HL-60 (cell line): Measurements from ENCODE around the gene BLNK.

Source experiments
- DNase-seq, 2 experiments: peaks; one replicate each; pipeline ENCODE4 v3.0.0-alpha.2; 2010 to 2020; ENCODE audit warnings: low read depth in 1 of 2, low spot score in 1 of 2
- H3K27ac ChIP-seq: fragments of 250-450 bp; sonication (Bioruptor Pico); replicated peaks from 2 replicates; pipeline ENCODE4 v1.5.1; 2020; ENCODE audit warnings: mild to moderate bottlenecking, moderate library complexity
- H3K27me3 ChIP-seq: fragments of 250-450 bp; sonication (Bioruptor Pico); 2 replicates; pipeline ENCODE4 v1.5.1; 2021; ENCODE audit warnings: mild to moderate bottlenecking, moderate library complexity; ENCODE audit not compliant: insufficient read depth, poor library complexity, severe bottlenecking
- H3K4me3 ChIP-seq: replicated peaks from 2 replicates; pipeline ENCODE4 v1.5.1; 2011; ENCODE audit warnings: mild to moderate bottlenecking, control low read depth, low read length; ENCODE audit not compliant: insufficient read depth
- GABPA ChIP-seq: IDR thresholded peaks from 2 replicates; pipeline ENCODE4 v1.6.1; 2012; ENCODE audit warnings: low read depth
- POLR2AphosphoS5 ChIP-seq: IDR thresholded peaks from 2 replicates; pipeline ENCODE4 v1.6.1; 2012; ENCODE audit warnings: low read depth
- SPI1 ChIP-seq: IDR thresholded peaks from 2 replicates; pipeline ENCODE4 v1.6.1; 2012; ENCODE audit warnings: low read depth, mild to moderate bottlenecking, borderline replicate concordance
- TF ChIP-seq, protein P1 (sequence below): IDR thresholded peaks from 2 replicates; pipeline ENCODE4 v1.6.1; 2012; ENCODE audit warnings: low read depth; ENCODE audit not compliant: insufficient replicate concordance
- TF ChIP-seq, protein P2 (sequence below): IDR thresholded peaks from one replicate; pipeline ENCODE4 v1.5.1; 2011; ENCODE audit warnings: low read length, control low read depth, inconsistent platforms; ENCODE audit not compliant: insufficient read depth

BLNK gene

DNA sequence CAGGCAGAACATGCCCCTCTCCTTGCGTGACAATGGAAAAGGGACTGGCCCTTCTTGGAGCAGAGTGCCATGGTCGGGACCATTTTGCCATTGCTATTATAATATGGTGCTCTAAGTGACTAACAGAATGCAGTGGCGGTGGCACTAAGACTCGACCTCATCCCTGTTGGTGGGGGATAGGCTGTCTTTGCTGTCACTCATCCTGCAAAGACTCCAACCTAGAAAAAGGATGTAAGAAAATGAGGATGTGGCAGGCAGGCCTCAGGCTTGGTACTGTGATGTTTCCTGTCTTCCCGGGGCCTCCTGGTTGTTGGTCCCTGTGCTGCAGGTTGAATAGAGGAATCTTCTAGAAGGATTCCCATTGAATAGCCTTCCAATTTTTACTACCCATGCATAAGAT, 18.6 kb downstream of the BLNK start:
- Histone ChIP-seq H3K27ac (no peak overlapping the region), H3K4me3 (no peak overlapping the region)
- no peak for DNase-seq

DNA sequence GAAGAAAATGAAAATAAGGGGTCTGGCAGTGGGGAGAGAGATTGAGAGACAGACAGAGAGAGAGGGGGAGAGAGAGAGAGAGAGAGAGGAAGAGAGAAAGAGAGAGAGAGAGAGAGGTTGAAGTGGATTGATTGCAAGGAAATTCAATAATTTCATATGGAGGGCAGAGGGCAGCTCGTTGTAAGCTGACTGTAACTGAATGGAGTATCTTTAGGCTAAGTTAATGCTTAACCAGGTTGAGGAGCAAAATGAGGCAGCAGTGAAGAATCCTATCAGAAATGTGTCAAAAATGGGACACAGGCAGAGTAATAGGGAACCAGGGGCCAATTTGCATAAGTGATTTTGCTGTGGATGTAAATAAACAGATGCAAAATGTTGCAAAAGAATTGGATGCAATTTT, 21.0 kb downstream of the BLNK start:
- H3K27ac ChIP-seq, result no peak overlapping the region
- DNase-seq, result no peak
- H3K4me3 ChIP-seq, result no peak overlapping the region
- no peak for TF ChIP-seq SPI1
- TF ChIP-seq, protein P1, sequence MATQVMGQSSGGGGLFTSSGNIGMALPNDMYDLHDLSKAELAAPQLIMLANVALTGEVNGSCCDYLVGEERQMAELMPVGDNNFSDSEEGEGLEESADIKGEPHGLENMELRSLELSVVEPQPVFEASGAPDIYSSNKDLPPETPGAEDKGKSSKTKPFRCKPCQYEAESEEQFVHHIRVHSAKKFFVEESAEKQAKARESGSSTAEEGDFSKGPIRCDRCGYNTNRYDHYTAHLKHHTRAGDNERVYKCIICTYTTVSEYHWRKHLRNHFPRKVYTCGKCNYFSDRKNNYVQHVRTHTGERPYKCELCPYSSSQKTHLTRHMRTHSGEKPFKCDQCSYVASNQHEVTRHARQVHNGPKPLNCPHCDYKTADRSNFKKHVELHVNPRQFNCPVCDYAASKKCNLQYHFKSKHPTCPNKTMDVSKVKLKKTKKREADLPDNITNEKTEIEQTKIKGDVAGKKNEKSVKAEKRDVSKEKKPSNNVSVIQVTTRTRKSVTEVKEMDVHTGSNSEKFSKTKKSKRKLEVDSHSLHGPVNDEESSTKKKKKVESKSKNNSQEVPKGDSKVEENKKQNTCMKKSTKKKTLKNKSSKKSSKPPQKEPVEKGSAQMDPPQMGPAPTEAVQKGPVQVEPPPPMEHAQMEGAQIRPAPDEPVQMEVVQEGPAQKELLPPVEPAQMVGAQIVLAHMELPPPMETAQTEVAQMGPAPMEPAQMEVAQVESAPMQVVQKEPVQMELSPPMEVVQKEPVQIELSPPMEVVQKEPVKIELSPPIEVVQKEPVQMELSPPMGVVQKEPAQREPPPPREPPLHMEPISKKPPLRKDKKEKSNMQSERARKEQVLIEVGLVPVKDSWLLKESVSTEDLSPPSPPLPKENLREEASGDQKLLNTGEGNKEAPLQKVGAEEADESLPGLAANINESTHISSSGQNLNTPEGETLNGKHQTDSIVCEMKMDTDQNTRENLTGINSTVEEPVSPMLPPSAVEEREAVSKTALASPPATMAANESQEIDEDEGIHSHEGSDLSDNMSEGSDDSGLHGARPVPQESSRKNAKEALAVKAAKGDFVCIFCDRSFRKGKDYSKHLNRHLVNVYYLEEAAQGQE, result no peak
- TF ChIP-seq POLR2AphosphoS5, result no peak
- H3K27me3 ChIP-seq, result no peaks in the 10 kb centered on the region

More for the DNA sequence above, 18.6 kb downstream of the BLNK start:
- no peaks in the 10 kb centered on the region for H3K27me3 ChIP-seq
- TF ChIP-seq, protein P1, result no peak
- no peak for TF ChIP-seq GABPA
- TF ChIP-seq POLR2AphosphoS5, result no peak
- 0 out of 2 replicates have a peak, but pooled peaks have one; percentile 6 for TF ChIP-seq SPI1
- TF ChIP-seq, protein P2, sequence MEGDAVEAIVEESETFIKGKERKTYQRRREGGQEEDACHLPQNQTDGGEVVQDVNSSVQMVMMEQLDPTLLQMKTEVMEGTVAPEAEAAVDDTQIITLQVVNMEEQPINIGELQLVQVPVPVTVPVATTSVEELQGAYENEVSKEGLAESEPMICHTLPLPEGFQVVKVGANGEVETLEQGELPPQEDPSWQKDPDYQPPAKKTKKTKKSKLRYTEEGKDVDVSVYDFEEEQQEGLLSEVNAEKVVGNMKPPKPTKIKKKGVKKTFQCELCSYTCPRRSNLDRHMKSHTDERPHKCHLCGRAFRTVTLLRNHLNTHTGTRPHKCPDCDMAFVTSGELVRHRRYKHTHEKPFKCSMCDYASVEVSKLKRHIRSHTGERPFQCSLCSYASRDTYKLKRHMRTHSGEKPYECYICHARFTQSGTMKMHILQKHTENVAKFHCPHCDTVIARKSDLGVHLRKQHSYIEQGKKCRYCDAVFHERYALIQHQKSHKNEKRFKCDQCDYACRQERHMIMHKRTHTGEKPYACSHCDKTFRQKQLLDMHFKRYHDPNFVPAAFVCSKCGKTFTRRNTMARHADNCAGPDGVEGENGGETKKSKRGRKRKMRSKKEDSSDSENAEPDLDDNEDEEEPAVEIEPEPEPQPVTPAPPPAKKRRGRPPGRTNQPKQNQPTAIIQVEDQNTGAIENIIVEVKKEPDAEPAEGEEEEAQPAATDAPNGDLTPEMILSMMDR, result no peak

DNA sequence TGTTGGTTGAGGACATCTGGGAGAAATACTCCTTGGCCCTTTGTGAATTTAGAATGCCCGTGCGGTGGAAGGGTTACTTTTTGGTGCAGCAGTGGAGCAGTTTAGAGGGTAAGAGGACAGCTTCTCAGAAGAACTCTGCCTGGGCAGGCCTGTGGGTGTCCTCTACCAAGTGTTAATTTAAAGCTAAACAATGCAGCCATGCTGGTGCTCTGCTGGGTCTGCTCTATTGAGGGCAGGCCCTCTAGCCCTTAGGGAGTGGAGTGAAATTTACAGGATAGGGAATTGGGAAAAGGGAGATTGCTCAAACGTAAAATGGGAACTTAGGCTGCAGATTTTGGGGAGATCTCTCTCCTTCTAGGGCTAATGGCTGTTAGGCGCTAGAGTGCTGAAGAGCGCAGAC, 22.1 kb downstream of the BLNK start:
- DNase-seq, result no peak
- Histone ChIP-seq H3K27me3 (no peaks in the 10 kb centered on the region), H3K4me3 (no peak overlapping the region), H3K27ac (no peak overlapping the region)
- TF ChIP-seq, protein P1, result no peak
- TF ChIP-seq, protein P2, result no peak
- no peak for TF ChIP-seq POLR2AphosphoS5
- no peak for TF ChIP-seq SPI1
- no peak for TF ChIP-seq GABPA

DNA sequence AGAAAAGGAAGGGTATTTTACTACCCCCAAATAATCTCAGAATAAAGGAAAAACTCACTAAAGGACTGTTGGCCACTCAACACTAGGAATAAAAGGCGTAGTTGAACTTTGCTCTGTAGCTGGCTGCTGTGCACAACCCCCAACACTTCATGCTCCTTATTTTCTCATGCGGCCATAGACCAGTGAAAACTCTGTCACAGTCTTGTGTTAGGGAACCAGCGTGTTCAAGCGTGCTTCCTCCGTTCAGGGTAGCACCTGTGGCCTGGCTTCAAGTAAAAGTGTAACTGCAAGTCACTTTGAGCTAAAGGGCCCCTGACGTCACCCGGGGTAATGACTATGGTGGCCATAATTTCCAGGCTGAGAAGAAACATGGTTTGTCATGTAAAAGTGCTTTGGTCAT, 27.0 kb downstream of the BLNK start:
- Histone ChIP-seq H3K4me3 (no peak overlapping the region), H3K27me3 (no peaks in the 10 kb centered on the region), H3K27ac (no peak overlapping the region)
- no peak for DNase-seq
- TF ChIP-seq, protein P1, result no peak
- TF ChIP-seq, protein P2, result no peak
- TF ChIP-seq POLR2AphosphoS5, result no peak
- TF ChIP-seq GABPA, result no peak
- no peak for TF ChIP-seq SPI1
